ENCODE results near the gene TMSB4X. TPM values are rescaled to one million over a fixed set of nuclear protein-coding genes. Genes with fewer than 3 reads are reported as not detected.

Gene TMSB4X
- total and polyA plus RNA-seq, 2 of the 13 experiments (the other 11 are each of a cell fraction or from before 2014, with no cell fraction given) = 10.5 to 29.6 TPM

- TF ChIP-seq FOXK1 (CRISPR knock-in tag; IDR thresholded peaks at IDR 0.05; ENCODE audit: borderline replicate concordance, low read depth) (0 out of 2 replicates have a peak, but pooled peaks have one; percentile 27), DBP (CRISPR knock-in tag; IDR thresholded peaks at IDR 0.05; ENCODE audit: not compliant biosample characterization) (no peak), HDAC1 (CRISPR knock-in tag; IDR thresholded peaks at IDR 0.05) (peak; percentile 35; the same call in 1 of the 2 replicates), RFX3 (CRISPR knock-in tag; IDR thresholded peaks at IDR 0.05) (no peak), ZNF44 (CRISPR knock-in tag; IDR thresholded peaks at IDR 0.05) (no peak), ZNF781 (CRISPR knock-in tag; IDR thresholded peaks at IDR 0.05; ENCODE audit: borderline replicate concordance, not compliant biosample characterization) (no peak), NCOA5 (CRISPR knock-in tag; IDR thresholded peaks at IDR 0.05) (no peak), ZNF432 (CRISPR knock-in tag; IDR thresholded peaks at IDR 0.05; ENCODE audit: borderline replicate concordance) (no peak), ZNF562 (CRISPR knock-in tag; IDR thresholded peaks at IDR 0.05; ENCODE audit: borderline replicate concordance) (no peak)
Observed at GRCh38 chrX:12947545-12948235, 27.2 kb upstream of the TMSB4X start (continued).

- H4K20me1 ChIP-seq (ENCODE audit: insufficient read depth, low read length) = no peaks in the 10 kb centered on the region
- no peaks in the 10 kb centered on the region for H3K79me2 ChIP-seq (ENCODE audit: insufficient read depth, low read length)
- peak overlapping the region; percentile 71 for H3K27ac ChIP-seq (ENCODE audit: extremely low read length, insufficient read depth, low read length)
- H3K4me1 ChIP-seq (ENCODE audit: insufficient read depth, low read length) = peaks cover 55% of the 10 kb centered on the region
- ATAC-seq (no peak), DNase-seq (ENCODE audit: low spot score) (no peak), FAIRE-seq (no peak)
- H3K9me3 ChIP-seq (ENCODE audit: low read length) = no peaks in the 10 kb centered on the region
- intact Hi-C loops (cut with micrococcal nuclease; ENCODE audit: unreplicated experiment) = no loop called here
- in situ Hi-C loops (cut with HindIII; ENCODE audit: extremely low pct_ligation_motif_present, low pct_unique_long_range_greater_than_20kb) = no loop called here
- H3K9ac ChIP-seq (ENCODE audit: insufficient read depth, low read depth, low read length) = no peak overlapping the region
- CTCF ChIA-PET (ENCODE audit: low intra/inter-chr PET ratio, low total read pairs) = interaction anchor here (4.1 kb wide), 1 partner anchor 539 kb away, joined by 35 read pairs; no protein-coding TSS in a partner anchor
- POLR2A ChIA-PET = no interaction called here
- TF ChIP-seq CREM (IDR thresholded peaks at IDR 0.05) = no peak
- no peak for TF ChIP-seq CREM (CRISPR knock-in tag; IDR thresholded peaks at IDR 0.05)
- no peak for TF ChIP-seq TOPORS (CRISPR knock-in tag; IDR thresholded peaks at IDR 0.05)
- TF ChIP-seq ZNF432 (CRISPR knock-in tag; IDR thresholded peaks at IDR 0.05; ENCODE audit: borderline replicate concordance) = no peak
- H3K4me2 ChIP-seq (ENCODE audit: low read depth, low read length) = no peak overlapping the region
- no TSS peak for BruUV-seq (replicated peaks)
- no peak overlapping the region for H2AFZ ChIP-seq (ENCODE audit: low read length)
- no peaks in the 10 kb centered on the region for H3K36me3 ChIP-seq (replicated peaks in 1 of 2; ENCODE audit: control insufficient read depth in 1 of 2, insufficient read depth in 2 of 2, low read length in 2 of 2)
- WGBS (ENCODE audit: low lambda C conversion rate) = 100% methylated on average over 1 of the region's 2 CpGs
- no peak overlapping the region for H3K4me3 ChIP-seq (replicated peaks in 1 of 3; ENCODE audit: insufficient read depth in 1 of 3, low read depth in 2 of 3, low read length in 3 of 3)
- no peaks in the 10 kb centered on the region for H3K27me3 ChIP-seq (ENCODE audit: control insufficient read depth in 1 of 2, insufficient read depth in 2 of 2, low read length in 2 of 2)
Observed at GRCh38 chrX:12948495-12948894, 26.4 kb upstream of the TMSB4X start.
